GM19099 (cell line): Measurements from ENCODE around the gene UTP11.
A peak's percentile ranks its signal among the peaks of the same experiment; 100 is the strongest.

ENCODE experiments used
- POLR2A ChIP-seq: IDR thresholded peaks from 3 replicates; pipeline ENCODE4 v1.6.1; 2011; ENCODE audit warnings: low read depth; ENCODE audit not compliant: insufficient read length; ENCODE audit errors: extremely low read depth

UTP11 gene

DNA sequence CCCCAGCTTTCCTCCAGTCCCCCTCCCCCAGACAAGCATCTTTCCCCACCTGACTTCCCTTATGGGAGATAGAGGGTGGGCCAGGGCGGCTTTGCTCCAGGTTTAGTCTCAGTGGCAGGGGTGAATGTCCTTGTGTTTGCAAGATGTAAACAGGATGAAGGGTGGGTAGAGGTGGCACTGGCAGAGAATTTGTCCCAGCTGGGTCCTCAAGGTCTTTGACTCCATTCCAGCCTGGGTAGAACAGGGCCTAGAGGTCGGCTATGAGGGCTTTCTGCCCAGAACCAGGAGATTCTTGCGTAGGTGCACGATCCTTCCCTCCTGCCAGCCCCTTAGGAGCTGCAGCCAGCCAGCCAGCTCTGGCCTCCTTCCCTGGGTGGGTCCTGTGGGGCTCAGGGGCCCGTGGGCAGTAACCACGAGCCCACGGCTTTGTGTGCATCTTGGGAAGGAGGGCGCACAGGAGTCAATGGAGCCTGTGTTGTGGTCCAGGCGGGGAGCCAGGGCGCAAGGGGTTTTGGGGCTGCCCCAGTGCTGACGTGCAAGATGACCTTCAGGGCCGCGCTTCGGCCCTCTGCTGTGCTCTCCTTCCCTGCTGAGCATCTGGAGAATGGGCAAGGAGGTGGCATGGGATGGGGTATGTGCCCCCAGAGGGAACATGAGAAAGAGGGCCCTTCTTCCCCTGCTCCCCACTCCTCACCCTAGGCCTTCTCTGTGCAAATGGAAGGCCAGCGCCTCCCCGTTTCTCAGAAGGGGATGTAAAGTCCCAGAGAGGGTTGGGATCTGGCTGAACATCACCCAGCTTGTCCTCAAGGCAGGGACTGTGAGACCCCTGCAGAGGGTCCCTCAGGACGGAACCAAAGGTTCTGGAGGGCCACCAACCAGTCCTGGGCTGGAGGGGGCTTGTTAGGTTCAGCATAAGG, 18.3 kb downstream of the UTP11 start:
- TF ChIP-seq POLR2A, result no peak

GRCh38 chr1:38031513-38031866, 19.0 kb downstream of the UTP11 start:
- TF ChIP-seq POLR2A, result no peak

- TF ChIP-seq POLR2A, result no peak
These were observed 22.3 kb downstream of the UTP11 start for GRCh38 chr1:38034871-38035270.

GRCh38 chr1:38037221-38037939, 24.8 kb downstream of the UTP11 start:
- no peak for TF ChIP-seq POLR2A

- TF ChIP-seq POLR2A, result no peak
These were observed 26.3 kb downstream of the UTP11 start for GRCh38 chr1:38038861-38039260.

DNA sequence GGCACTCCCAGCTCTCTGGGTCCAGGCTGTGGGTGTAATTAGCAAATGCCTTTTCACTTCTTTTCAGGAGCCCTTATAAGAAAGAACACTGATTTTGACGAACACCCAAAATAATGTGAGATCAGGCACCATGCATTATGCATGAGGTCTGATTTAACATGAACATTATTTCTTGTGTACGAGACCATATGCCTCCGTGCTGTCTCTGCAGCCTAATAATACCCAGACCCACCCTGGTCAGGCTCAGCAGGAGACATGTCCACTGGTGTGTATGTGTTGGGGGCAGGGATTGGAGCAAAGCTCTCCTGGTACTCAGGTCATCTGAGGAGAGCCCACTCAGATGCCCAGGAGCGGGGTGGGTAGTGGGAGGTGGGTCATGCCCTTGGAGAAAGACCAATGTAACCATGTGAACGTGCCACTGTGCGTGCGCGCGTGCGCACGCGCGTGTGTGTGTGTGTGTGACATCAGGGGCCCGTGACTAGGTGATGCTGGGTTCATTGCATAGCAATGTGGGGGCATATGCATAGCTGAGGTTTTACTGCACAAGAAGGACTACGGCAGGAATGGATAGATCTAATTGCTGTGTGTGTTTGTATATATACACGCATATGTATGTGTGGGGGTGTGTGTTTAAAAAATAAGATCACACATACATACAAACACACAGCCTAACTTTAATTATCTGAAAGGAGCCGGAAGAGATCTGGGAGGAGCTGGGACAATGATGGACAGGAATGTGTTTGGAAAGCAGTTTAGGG, 27.0 kb downstream of the UTP11 start:
- no peak for TF ChIP-seq POLR2A

GRCh38 chr1:38041936-38042834, 29.7 kb downstream of the UTP11 start:
- TF ChIP-seq POLR2A, result no peak

GRCh38 chr1:38043036-38043747, 30.7 kb downstream of the UTP11 start:
- TF ChIP-seq POLR2A, result no peak

DNA sequence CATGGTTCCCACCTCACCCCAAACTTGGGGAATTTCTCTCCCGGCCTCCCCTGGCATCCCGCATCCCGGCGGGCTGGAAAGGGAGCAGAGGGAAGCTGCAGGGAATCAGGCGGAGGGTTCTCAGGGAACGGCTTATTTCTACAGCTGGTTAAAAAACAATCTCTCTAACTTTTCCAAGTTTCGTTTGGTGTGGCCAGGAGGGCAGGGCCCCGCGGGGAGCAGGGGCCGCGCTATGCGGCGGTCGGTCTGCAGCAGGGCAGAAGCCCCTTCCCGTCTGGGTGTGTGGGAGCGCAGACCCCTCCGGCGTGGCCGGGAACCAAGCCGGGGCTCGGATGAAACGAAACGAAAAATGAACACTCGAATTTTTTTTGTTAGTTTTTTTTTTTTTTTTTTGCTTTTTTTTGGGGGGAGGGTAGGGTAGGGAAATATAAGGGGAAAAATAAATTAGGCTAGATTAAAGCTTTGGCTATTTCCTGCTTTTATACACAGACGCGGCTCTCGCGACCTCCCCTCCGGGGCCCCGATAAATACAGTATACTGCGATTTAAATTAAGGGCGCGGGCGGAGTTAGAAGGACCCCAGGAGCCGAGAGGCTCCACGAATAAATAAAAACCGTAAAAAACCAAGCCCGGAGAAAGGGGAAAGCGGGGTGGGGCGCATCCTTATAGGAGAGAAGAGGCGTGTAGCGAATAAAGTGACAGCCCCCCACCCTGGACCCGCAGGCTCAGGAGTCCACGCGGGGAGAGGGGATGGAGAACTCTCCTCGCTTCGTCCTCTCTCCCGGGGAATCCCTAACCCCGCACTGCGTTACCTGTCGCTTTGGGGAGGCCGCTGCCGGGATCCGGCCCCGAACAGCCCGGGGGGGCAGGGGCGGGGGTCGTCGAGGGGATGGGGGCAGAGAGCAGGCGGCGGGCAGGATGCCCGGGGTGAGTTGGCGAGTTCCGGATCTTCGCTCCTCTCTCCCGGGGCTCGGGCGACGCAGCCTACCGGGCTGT, 32.0 kb downstream of the UTP11 start:
- TF ChIP-seq POLR2A, result no peak

DNA sequence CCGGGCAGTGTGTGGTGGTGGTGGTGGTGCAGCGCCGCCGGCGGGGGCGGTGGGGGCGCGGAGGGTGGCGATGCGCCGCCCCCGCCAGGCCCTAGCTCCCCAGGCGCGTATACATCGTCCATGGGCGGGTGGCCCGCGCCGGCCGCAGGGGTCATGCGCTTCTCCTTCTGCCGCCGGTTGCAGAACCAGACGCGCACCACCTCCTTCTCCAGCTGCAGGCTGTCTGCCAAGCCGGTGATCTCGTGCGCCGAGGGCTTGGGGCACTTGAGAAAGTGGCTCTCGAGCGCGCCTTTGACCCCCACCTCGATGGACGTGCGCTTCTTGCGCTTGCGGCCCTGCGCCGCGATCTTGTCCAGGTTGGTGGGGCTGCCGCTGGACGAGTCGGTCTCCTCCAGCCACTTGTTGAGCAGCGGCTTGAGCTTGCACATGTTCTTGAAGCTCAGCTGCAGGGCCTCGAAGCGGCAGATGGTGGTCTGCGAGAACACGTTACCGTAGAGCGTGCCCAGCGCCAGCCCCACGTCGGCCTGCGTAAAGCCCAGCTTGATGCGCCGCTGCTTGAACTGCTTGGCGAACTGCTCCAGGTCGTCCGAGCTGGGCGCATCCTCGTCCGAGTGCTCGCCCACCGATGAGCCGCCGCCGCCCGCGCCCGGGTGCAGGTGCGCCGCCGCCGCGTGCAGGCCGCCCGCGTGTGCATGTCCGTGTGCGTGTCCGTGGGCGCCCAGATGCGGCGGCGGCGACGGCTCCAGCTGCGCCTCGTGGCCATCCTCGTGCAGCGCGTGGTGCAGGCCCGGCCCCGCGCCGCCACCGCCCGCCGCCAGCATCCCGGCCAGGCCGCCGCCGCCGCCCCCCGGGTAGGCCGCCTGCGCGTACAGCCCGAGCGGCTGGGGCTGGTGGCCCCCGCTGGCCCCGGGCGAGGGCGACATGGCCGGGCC, 33.1 kb downstream of the UTP11 start:
- TF ChIP-seq POLR2A, result no peak

- TF ChIP-seq POLR2A, result peak; percentile 78
These were observed 33.9 kb downstream of the UTP11 start, which contains the start of gene POU3F1 for GRCh38 chr1:38046333-38046883. TSS of gene POU3F1 (minus strand) at chr1:38046793. CDS start at chr1:38046743, 50 bp downstream.
